Measurements from ENCODE around the gene ASGR1.

- TF ChIP-seq CTCF (conservative IDR thresholded peaks at IDR 0.05; ENCODE audit: low read depth, low read length), result peak; percentile 26; the same call in 1 of the 2 replicates
- no peak for TF ChIP-seq EZH2 (IDR thresholded peaks at IDR 0.05; ENCODE audit: low read length, unreplicated experiment)
Observed at GRCh38 chr17:7133424-7133823, 45.7 kb downstream of the ASGR1 start.
